Activated effector memory CD4-positive, alpha-beta T cell treated with anti-CD3 and anti-CD28 coated beads, Interleukin-2, amount 50 U/mL, for 16 hours (primary cell): Measurements from ENCODE around the gene MTX2.
"Not testable (repeated sequence)": the region's sequence is repeated elsewhere in the genome, so short reads cannot be mapped to it uniquely, and the experiment has no call there.

Experiments
- DNase-seq: peaks from one replicate; pipeline ENCODE4 v3.0.0-alpha.2; 2020

MTX2 gene

DNA sequence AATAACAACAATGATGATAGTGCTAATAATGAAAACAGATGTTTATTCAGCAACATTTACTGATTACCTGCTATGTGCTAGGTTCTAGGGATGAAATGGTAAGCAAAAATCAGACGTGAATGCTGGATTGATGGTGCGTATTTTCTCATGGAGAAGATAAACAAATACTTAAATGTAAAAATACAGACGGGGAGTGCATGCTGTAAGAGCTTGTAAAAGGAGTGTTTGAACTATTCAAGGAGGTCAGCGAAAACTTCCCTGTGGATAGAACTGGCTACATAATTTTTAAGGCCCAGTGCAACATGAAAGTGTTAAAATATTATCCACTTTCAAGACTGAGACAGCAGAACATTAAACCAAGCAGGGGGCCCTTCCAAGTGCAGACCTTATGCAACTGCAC, 22.1 kb downstream of the MTX2 start:
- no peak for DNase-seq

DNA sequence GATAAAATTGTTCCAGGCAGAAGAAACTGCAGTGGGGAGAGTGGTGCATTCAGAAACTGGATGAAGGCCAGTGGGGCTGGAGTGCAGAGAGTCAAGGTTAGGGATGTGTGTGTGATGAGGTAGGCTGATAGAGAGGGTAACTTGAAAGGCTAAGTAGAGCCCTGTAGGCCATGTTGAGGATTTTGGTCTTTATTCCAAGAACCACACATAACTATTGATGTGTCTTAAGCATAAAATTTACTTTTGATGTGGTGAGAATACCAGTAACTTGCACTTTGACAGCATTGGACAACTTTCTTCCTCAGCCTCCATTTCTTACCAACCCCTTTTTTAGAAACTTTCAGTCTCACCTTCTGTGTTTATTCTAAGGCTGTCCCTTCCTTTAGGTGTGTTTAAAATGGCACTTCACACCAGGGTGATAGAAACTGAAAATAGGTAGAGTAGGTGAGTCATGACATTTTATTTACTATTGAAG, 22.6 kb downstream of the MTX2 start:
- DNase-seq = no peak

DNA sequence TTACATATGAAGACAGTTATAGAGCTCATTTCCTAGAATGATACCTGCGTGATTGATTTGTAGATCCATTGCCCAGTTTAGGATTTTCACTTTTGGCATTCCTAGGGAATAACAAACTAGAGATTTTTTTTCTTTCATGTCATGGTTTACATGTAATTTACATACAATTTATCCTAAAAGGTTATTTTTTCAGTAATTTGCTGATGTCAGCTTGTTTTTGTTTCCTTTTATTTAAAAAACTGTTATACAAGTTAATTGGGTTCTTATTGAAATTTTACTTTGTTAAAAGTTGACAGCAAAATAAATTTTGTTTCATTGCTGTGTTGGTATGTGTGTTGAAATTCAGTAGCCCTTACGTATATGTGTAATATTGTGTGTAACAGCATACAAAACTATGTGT, 23.4 kb downstream of the MTX2 start:
- no peak for DNase-seq

DNA sequence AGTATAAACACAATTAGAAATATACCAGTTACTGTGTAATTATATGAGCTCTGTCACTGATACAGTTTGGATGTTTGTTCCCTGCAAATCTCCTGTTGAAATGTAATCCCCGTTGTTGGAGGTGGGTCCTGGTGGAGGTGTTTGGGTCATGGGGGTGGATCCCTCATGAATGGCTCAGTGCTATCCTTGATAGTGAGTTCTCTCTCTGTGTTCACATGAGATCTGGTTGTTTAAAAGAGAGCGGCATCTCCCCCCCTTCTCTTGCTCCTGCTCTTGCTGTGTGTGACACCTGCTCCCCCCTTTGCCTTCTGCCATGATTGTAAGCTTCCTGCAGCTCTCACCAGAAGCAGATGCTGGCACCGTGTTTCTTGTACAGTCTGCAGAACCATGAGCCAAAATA, 24.1 kb downstream of the MTX2 start:
- DNase-seq = no peak

DNA sequence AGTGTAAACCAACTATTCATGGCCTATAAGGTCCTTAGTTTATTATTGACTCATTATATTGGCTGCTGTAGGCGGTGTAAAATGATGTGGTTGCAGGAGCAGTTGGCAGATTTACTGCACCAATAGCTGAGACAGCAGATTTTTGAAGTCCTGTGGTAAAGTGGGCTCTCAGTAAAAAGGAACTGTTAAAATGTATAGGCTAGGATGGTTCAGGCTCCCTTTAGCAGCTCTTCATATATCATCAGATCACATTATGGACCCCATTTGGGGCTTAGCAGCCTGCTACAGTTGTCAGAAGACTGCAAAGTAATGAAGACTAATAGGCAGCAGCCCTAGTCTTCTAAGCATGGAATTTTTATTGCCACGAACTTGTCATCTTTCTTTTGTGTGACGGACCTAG, 27.8 kb downstream of the MTX2 start:
- no peak for DNase-seq

DNA sequence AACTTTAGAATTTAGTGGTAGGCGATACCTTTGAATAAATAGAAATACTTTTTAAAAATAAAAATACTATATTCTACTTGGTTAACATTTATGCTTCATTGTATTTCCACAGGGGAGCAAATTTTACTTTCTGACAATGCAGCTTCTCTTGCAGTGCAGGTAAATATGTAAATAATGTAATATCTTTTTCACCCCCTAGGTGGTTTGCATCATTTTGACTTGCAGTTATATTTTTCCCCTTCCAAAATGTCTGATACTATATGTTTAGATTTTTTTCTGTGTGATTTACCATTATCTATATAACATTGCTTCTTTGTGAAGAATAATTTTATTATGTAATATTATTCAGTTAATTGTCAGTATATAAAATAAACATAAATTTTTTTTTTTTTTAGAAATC, 28.5 kb downstream of the MTX2 start:
- no peak for DNase-seq

DNA sequence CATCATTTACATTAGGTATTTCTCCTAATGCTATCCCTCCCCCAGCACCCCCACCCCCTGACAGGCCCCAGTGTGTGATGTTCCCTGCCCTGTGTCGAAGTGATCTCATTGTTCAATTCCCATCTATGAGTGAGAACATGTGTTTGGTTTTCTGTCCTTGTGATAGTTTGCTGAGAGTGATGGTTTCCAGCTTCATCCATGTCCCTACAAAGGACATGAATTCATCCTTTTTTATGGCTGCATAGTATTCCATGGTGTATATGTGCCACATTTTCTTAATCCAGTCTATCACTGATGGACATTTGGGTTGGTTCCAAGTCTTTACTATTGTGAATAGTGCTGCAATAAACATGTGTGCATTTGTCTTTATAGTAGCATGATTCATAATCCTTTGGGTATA, 36.8 kb downstream of the MTX2 start:
- DNase-seq = not testable (repeated sequence)

DNA sequence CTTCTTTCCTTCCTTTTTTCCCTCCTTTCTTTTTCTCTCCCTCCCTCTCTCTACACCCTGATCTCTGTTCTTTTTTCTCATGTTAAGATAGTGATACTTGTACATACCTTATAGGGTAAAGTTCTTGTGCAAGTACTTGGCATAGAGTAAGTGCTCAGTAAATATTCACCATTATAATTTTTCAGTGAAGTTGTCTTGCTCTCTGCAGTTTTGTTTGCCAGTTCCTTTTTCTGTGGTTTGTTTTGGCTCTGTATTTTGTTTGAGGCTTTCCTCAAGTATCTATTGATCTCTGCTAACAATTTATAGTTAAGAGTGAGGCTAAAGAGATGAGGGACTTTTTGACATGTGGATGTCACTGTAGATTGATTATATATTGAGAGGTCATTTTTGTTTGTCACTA, 48.0 kb downstream of the MTX2 start:
- DNase-seq = no peak

DNA sequence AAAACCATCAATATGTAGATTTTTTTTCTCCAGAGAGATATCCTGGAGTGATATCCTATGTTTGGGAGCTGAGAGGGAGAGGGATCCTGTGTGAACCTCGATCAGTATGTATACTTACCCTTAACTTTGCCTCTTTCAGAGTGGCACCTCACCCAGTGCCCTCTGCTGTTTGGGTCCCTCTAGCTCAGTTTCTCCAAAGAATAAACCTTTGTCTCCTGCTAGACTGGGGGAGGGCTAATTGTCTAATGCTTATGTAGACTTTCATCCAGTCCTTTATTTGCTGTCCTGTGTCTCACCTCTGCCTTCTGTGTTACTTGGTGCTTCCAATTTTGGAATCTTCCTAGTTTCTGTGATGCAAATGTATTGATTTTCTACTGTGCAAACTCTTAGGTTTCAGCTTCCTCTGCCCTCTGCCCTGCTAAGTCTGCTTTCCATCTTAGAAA, 48.4 kb downstream of the MTX2 start:
- DNase-seq = no peak

DNA sequence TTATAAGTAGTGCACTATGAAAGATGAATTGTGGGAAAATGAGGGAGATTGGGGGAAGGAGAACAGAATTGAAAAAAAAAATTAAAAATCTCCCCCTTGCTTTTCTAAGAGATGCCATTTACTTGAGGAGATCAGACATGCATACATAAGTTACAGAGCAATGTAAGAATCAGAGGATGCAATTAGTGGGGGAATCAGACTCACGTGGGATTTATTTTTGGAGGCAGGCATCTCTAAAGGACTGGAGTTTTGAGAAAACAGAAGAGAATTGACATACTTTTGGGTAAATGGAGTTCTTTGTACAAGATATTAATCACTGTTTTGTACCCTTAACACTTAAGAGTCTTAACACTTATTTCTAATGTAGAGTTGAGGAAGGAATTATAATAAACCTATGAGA, 52.7 kb downstream of the MTX2 start:
- DNase-seq = no peak

DNA sequence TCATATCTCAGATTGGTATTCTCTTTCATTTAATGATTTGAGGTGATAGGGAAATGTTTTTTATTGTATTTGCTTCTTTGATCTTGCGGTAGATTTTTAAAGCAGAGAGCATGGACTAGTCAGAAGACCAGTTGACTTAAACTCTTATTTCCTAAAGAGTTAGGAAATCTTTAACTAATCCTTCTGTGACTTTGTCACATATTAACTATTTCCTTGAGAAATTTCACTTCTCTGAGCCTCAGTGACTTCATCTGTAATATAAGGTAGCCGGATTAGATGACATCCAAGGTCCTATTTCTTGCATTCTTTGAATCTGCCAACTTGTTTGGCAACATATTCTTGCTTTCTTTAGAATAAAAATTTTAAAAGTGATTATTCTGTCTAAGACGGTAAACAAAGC, 55.6 kb downstream of the MTX2 start:
- DNase-seq = no peak

DNA sequence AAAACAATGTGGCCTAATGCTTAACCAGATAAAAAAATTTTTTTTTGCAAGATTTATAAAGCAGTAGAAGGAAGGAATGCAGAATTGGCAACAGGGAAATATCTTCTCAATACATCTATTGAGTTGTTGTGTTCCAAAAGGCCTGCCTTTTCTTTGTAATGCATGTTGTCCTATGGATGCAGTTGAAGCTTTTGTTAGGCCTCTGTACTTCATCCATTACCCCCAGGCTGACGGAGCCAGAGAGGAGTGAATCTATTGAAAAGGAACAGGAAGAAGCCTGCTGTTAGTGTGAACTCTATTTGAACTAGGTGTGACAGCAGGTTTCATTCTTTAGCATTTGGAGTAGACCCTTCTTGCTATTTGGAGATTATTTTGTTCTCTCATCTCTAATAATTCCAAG, 56.5 kb downstream of the MTX2 start:
- DNase-seq = no peak

DNA sequence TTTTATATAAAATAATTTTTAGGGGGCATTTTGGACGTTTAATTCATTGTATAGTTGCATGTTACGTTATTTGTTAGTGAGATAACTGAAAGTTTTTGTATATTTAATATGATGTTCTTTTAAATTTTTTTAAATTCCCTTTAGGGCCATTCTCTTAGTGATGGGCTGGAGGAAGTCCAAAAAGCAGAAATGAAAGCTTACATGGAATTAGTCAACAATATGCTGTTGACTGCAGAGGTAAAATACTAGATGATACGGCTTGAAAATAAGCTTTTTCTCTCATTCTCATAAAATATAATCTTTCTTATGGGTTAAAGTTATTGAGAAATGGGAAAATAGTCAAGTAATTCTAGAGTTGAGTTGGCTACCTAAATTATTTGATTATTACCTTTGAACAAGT, 58.9 kb downstream of the MTX2 start:
- DNase-seq = no peak

DNA sequence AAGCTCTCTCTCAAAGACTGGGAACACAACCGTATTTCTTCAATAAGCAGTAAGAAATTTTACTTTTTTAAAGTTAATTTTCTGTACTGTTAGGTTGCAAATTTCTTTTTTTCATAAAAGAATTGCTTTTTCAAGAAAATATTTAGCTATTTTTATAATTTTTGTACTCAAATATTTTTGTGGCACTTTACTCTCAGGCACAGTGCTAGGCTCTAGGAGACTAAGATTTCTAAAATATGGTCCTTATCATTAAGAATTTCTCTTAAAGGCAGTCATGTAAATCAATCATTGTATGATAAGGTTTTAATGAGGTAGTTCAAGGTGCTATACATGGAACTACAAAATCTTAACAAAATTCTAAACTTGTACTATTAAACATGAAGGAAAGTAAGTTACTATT, 61.4 kb downstream of the MTX2 start:
- DNase-seq = no peak

DNA sequence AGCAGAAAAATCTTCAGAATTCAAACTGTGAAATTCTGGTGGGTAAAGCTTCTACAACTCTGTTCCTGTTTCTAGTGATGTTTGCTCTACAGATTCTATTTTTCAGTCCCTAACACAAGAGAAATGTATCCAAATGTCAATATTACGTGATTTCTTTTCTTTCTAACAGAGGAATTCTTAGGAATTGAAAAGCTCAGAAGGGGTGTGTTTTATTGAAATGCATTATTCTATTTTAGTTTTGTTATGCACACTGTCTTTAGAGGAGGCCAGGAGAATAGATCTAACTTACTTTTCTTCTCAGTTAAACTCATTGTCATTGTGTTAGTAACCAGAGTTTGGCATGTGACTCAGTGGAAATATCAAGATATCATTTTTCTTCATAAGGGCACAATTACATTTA, 62.4 kb downstream of the MTX2 start:
- DNase-seq = no peak

DNA sequence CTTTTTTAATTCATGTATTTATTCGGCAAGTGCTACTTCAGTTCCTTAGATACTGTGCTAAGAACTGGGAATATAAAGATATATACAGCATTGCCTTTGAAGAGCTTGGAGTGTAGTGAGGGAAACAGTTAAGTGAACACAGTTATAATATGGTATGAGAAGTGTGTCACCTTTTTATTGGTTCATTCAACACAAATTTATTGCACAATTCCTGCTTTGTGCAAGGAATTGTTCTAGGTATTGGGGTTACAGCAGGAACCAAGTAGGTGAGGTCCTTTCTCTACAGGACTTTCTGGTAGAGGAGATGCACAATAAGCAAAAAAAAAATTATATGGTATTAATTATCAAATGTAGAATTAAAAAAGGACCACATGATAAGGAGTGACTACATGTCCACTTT, 65.5 kb downstream of the MTX2 start:
- DNase-seq = no peak

DNA sequence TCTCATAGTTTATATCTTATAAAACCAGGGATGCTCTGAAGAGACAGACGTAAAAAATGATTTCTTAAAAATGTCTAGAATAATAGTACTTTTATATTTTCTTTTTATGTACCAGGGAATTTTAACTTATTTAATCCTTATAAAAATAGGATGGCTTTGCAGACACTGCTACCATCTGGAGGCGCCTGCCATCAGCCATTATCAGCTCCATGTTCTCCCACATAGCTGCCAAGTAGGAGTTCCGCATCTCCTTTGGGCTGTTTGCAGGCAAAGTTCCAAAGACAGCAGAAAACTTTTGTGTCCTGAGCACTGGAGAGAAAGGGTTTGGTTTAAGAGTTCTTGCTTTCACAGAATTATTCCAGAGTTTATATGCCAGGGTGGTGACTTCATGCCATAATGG, 69.2 kb downstream of the MTX2 start:
- no peak for DNase-seq

DNA sequence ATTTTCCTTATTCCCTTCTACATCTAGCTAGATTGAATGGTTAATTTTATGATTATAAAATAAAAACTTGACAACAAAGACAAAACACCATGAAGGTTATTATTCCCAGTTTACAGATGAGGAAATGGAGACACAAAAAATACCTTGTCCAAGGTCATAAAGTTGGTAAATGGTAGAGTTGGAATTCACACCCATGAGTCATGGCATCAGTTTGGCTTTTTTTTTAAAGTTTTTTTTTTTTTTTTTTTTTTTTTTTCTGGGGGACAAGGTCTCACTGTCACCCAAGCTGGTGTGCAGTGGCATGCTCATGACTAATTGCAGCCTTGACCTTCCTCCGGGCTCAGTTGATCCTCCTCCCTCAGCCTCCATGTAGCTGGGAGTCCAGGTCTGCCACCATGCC, 70.0 kb downstream of the MTX2 start:
- DNase-seq = no peak

DNA sequence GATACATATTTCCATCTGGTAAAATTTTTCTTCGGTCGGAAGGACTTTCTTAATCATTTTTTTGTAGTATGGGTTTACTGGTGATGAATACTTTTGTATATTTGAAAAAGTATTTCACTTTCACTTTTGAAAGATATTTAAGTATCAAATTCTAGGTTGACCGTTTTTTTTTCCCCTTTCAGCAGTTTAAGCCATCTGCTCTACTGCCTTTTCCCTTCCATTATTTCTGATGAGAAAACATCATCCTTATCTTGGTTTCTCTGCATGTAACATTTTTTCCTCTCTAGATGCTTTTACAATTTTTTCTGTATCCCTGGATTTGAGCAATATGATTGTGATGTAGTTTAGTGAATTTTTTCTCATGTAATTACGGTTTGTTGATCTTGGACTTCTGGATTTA, 87.0 kb downstream of the MTX2 start:
- DNase-seq = no peak

DNA sequence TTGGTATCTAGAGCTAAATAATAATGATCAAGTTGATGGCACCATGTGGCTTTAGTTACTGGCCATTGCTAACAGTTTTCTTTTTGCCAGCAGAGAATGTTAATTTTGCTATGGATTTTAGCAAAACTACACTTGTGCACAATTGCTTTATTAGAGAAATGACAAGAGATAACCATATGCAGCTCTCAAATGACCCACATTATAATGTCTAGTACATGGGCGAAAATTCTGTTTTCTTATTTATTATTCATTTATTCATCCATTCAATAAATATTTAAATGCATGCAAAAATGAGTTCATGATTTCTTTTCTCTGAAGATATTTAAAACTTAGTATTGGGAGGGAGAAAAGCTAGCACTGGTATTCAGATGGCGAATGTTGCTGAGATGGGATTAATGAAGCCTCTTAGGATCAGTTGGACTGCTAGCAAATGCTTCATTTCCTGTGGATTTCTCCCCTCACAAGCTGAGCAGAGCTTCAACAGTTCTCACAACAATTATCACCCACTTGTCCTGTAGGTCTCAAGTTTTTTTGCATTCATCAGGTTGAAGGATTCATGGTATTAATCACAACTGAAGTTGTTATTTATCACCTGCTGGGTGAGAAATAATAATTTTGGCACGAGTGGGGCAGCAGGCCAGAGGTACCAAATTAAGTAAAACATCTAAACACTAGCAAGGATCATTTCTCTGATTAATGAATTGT, 95.2 kb downstream of the MTX2 start:
- DNase-seq = no peak

DNA sequence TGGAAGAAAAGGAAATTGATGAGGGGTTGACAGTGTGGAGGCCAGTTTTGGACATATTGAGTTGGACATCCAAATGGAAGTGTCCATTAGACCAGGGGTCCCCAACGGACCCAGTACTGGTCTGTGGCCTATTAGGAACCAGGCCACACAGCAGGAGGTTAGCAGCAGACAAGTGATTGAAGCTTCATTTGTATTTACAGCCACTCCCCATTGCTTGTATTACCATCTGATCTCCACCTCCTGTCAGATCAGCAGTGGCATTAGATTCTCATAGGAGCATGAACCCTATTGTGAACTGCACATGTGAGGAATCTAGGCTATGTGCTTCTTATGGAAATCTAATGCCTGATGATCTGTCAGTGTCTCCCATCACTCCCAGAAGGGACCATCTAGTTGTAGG, 99.1 kb downstream of the MTX2 start:
- DNase-seq = no peak

DNA sequence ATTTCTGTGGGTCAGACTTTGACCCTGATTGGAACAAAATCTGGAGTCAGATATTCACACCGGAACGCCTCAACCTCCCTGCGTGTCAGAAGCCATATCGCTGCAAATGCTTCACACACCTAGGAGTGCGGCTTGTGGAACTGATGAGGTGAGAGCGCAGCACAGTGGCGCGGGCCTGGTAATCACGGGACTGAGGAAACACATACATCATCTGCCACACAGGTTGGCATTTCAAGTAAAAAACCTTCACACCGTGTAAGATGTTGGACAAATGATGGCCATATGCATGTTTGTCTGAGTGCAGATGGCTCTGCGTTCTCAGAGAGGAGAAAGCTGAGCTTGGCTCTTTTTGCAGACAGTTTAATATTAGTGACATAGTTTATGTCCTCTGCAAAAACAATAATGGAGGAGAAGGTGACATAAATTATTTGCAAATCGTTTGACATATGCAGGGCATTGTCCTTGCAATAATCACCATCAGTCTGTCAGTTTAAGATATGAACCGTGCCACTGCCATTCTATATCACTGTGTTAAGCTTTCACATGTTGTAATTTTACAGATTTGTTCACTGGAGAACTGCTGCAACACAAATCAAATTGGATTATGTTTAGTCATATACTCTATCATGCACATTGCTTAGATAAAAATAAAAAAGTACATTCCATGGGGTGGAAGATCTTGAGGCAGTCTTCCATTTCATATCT, 101.4 kb downstream of the MTX2 start:
- no peak for DNase-seq

DNA sequence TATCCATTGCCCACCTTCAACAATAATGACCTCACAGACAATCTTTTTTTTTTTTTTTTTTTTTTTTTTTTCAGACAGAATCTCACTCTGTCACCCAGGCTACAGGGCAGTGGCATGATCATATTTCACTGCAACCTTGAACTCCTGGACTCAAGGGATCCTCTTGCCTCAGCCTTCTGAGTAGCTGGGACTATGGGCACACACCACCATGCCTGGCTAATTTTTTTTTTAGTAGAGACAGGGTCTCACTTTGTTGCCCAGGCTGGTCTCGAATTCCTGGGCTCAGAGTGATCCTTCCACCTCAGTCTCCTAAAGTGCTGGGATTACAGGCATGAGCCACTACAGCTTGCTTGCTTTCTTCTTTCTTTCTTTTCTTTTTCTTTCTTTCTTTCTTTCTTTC, 103.9 kb downstream of the MTX2 start:
- not testable (repeated sequence) for DNase-seq

DNA sequence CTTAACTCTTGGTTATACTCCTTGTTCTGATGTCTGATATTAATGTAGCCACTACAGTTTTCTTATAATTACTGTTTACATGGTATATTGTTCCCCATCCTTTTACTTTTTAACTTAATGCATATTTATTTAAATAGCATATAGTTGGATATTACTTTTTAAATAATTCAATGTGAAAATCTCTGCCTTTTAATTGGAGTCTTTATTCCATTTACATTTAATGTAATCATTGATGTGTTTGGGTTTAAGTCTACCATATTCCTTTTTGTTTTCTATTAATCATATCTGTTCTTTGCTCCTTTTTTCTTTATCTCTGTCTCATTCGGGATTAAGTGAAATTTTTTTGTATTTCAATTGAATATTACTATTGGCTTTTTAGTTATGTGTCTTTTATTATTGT, 109.1 kb downstream of the MTX2 start:
- no peak for DNase-seq

DNA sequence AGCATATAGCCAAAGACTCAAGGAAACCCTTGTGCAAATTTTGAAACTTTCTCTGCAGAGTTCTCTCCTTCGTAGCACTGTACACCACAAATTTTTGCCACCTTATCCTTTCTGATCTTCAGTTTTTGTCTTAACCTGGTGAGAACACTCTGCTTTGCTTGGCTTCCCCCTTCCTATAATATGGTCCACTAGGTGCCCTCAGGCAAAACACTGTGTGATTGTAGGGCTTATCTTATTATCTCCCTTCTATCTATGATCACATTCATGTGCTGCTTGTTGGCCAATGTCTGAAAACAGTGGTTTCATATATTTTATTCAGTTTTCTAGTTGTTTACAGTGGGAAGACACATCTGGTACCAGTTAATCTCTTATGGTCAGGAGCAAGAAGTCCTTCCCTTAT, 111.1 kb downstream of the MTX2 start:
- DNase-seq = no peak
